GM21723 (cell line): Measurements from ENCODE around the gene AAK1.
"Not testable (repeated sequence)": the region's sequence is repeated elsewhere in the genome, so short reads cannot be mapped to it uniquely, and the experiment has no call there.

Experiments
- ATAC-seq: cut with Tn5 transposase; IDR thresholded peaks from one replicate; pipeline ENCODE4 v1.9.1; 2021; ENCODE audit warnings: mild to moderate bottlenecking, moderate library complexity; ENCODE audit not compliant: unreplicated experiment

The AAK1 gene

DNA sequence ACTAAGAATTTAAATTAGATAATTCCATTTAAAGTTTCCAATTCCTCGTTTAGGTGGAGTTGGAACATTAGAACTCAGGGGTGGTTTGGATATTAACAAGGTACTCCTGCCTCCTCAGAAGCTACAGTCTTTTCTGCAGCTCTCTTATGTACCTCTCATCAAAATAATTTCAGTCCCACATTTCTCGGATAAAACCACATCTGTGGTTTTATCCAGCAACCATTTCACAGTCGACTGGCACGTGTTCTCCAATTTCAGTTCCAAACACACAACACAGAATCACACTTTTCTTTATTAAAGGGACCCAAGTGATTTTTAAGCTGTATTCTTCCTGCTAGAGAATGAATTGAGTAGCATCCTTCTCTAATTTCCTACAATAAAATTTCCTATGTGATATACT lies 183.6 kb downstream of the AAK1 start:
- ATAC-seq, result no peak

DNA sequence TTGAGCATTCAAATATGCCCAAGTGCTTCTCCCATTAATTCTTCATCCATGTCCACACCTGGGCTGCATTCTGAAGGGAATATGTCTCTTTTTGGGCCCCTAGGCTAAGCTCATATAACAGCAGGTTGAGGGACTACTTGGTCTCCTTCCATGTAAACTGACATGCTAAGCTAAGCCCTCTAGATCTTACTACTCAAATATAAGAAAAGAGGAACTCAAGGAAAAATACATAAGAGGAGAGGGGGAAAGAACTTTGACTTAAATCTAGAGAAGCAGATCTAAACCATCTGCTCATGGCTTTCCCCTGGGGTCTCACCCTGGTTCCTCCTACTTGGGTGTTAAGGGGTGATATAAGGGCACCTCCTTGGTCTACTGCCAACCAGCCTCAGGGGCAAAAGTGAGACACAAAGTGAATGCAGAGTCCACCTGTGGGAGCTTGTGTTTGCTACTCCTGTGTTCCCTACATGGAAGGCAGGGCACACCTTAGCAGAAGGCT lies 186.5 kb downstream of the AAK1 start:
- no peak for ATAC-seq

DNA sequence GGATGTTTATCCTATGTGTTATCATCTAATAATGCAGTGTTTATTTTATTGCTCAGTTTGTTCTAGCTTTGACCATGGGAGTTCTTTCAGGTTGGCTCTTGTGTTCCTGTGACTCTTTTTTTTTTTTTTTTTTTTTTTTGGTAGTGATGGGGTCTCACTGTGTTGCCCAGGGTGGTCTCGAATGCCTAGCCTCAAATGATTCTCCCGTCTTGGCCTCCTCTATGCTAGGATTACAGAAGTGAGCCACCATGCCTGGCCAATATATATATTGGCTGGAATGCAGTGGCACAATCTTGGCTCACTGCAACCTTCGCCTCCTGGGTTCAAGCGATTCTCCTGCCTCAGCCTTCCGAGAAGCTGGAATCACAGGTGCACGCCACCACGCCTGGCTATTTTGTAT lies 187.4 kb downstream of the AAK1 start:
- no peak for ATAC-seq

DNA sequence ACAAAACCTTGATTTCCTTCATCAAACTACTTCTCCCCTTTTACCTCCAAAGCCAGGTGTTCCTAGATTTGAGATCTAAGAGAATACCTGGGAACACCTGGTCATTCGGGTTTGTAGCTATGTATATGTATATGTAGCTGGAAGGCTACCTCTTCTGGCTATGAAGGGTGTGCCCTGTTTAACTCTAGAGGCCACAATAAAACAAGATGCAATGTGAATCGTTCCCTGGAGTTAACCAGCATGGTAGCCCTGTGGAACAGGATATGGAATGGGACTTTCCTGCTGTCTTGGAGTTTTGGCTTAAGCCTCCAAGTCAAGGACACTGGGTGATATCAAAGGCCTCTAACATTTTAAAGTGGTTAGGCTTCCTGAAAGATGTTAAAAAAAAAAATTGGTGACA lies 188.6 kb downstream of the AAK1 start:
- no peak for ATAC-seq

DNA sequence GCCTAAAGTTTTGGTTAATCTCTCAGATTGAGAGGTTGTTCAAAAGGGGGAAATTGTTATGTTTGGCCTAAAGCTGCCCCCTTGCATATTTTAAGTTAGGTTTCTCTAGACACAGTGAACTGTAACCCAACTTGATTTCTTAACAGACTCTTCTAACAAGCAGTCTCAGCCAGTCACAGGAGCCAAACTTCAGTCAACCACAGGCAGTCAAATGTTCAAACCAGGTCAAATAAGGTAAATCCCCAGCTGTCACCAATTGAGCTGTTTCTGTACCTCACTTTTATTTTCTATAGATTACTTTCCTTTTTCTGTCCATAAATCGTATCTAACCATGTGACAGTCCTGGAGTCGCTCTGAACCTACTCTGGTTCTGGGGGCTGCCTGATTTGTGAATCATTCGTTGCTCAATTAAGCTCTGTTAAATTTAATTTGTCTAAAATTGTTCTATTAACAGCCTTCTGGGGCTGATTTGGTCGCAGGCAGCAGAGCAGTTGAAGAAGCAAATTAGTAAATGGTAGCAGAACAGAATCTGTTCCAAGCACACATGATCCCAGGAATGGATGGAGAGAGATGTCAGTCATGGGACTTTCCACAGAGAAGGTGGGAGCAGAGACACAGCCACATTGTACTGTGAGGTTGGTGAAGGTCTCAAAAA lies 189.9 kb downstream of the AAK1 start:
- ATAC-seq, result peak; percentile 96

DNA sequence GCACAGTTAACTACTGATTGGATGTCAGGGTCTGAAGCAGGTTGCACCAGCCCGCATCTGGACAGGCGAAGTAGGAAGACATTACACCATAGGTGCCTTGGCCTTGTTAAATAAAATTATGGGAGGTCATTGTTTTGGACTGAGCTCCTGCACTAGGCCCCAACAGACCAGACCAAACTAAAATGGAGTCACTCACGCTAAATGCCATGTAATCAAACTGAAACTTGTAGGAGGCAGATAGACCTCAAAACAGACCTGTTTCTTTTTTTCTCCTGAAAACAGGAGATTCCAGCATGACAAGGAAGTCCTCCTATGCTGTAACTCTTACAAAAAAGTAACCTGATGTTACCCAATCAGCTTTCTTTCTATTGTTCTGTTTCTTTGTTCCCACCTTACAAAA lies 190.9 kb downstream of the AAK1 start:
- ATAC-seq, result no peak

DNA sequence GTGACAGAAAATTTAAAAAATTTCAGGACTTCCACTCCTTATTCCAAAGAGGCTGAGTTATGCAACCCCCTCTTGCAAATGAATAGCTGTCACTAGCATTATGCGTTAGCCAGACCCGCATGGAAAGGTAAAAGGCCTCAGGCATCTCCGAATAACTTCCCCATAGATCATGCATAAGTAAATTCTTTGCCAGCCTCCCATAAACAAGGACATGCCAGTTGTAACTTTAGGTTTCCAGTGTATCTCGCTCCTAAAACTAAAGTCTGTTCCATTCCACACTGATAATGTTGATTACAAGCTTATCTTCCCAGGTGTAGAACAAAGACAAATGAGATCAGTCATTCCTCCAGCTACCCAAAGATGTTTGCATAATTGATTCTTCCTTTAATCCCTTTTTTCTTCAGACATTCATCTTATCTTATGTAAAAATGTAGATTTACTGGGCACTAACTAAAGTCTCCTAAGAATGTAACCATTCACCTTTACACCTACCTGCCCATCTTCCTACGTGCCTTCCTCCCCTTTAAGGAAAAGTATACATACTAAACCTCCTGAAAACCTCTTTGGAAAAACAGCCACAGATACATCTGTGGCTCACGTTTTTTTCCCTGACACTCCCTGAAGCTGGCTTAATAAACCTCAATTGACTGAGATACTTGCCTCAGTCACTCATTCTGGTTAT lies 192.7 kb downstream of the AAK1 start:
- no peak for ATAC-seq

DNA sequence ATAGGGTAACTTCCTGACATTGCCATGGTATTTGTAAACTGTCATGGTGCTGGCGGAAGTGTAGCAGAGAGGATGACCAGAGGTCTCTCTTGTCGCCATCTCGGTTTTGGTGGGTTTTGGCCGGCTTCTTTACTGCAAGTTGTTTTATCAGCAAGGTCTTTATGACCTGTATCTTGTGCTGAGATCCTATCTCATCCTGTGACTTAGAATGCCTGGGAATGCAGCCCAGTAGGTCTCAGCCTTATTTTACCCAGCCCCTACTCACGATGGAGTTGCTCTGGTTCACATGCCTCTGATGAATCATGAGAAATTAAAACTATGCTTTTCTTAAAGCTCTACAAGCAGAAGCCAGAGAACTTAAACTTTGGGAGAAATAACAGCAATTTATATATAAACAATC lies 193.6 kb downstream of the AAK1 start:
- ATAC-seq, result no peak

DNA sequence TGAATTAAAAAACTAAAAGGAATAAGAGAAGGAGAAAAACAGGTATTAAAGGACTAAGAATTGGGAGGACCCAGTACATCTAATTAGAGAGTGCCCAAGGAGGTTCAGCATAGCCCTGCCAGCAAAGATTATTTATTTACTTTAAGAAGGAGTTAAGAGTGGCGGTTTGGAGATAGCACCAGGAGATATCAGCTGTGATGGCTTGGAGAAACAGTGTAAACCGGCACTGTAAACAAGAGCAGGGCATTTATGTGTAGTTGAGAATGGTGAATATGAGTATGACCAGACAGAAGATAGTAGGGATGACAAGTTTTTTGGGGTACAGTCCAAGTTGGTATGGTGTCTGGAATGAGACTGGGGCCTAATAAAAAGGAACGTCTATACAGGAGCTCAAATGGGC lies 199.9 kb downstream of the AAK1 start:
- not testable (repeated sequence) for ATAC-seq

DNA sequence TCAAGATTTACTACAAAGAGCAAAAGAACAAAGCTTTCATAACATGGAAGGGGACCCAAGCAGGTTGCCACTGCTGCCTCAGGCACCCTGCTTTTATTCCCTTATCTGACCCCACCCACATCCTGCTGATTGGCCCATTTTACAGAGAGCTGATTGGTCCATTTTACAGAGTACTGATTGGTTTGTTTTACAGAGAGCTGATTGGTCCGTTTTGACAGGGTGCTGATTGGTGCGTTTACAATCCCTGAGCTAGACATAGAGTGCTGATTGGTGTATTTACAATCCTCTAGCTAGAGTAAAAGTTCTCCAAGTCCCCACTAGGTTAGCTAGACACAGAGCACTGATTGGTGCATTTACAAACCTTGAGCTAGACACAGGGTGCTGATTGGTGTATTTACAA lies 204.0 kb downstream of the AAK1 start:
- not testable (repeated sequence) for ATAC-seq

DNA sequence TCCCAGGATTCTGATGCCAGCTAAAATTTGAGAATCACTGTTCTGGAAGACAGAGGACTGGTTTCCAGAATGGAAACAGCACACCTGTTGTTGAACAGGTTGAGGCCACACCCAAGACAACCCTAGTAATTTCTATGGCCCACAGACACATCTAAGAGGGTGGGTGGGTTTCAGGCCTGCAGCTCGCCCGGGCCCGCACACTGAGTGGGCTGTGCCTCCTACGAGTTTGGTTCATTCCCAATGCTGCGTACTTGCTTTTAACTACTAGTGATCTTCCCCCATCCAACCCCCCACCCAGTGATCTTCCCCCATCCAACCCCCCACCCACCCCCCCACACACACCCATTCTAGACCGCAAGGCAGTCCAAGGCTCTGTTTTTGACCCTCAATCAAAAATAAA lies 205.0 kb downstream of the AAK1 start:
- ATAC-seq, result no peak

DNA sequence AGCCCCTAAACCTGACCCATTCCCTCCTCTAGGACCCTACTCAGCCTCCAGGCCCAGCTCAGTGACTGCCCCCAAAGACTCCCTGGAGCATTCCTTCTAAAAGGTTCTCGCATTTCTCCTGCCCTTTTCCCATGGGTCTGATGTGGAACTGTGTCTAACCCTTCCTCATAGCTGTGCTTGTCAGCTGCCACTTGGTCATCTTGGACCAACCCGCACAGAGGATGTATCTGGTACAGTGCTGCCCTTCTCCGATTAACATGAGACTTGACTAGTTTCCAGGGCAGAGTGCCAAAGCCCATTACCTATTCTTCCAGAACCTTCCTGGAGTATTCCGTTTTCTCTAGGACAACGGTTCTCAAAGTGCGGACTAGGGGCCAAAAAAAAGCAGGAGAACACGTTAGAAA lies 205.8 kb downstream of the AAK1 start:
- no peak for ATAC-seq

DNA sequence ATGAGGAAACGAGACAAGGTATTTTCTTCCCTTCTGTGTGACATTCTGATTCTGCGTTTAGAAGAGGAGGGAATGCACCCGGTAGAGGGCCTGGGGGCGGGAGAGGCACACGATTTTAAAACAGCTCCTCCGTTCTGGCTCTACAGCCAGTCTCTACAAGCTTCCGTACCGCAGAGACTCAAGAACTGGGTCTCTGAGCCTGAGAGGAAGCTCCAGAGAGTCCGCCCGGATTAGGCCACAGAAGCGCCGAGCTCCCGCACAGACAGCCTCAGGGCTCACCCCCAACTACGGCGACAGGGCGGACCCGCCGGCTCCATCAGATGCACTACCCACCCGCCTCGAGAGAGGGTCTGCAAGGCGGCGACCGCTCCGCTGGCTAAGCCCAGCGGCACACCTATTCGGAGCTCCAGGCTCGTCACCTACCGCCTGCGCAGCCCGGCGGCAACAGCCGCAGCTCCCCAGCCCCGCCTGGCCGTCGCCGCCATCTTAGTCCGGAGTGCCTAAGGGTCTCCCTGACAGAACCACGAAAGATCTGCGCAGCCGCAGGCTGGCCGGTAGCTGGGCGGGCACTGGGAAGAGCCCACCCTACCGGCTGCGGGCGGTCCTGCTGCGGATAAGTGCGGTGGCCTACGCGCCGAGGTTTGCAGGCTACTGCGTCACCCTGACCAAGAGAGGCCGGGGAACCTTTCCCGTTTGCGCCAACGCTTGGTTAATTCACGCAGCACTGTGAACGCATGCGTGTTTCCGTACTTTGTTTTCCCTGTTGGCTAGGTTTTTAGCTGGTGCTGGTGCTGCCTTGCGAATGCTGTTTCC lies 206.4 kb downstream of the AAK1 start, which contains the start of gene NFU1:
Gene NFU1, minus strand, starts transcription at position 498 of the 813 bp plus-strand sequence. Its CDS starts 13 bp downstream, at position 485.
- peak; percentile 94 for ATAC-seq

DNA sequence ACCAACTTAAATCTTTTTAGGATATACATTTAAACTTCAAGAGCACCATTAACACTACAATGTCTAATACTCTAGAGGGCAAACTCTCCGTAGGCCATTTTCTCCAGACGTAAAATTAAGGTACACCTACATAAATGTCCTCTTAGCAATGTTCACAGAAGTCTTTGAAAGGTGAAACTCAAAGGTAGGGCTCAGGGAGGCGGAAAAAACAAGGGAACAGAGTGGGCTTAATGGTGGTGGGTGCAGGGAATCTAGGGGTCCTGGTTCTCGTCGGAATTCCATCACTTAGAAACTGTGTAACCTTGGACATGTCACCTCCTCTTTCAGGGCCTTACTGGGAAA lies 207.0 kb downstream of the AAK1 start:
- ATAC-seq, result peak; percentile 14

DNA sequence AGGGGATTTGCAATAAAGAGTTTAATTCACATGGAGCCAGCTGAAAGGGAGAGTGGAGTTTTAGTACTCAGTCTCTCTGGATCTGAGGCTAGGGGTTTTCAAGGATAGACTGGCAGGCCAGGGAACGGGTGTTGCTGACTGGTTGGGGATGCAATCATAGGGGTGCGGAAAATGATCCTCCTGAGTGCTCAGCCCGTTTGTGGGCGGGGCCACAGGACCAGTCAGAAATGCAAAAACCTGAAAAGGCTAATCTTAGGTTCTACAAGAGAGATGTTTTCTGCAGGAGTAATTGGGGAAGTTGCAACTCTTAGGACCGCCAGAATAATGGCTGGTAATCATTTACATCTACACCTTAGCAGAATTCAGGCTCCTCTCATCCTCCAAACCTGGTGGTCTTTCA lies 208.8 kb downstream of the AAK1 start:
- ATAC-seq, result no peak

DNA sequence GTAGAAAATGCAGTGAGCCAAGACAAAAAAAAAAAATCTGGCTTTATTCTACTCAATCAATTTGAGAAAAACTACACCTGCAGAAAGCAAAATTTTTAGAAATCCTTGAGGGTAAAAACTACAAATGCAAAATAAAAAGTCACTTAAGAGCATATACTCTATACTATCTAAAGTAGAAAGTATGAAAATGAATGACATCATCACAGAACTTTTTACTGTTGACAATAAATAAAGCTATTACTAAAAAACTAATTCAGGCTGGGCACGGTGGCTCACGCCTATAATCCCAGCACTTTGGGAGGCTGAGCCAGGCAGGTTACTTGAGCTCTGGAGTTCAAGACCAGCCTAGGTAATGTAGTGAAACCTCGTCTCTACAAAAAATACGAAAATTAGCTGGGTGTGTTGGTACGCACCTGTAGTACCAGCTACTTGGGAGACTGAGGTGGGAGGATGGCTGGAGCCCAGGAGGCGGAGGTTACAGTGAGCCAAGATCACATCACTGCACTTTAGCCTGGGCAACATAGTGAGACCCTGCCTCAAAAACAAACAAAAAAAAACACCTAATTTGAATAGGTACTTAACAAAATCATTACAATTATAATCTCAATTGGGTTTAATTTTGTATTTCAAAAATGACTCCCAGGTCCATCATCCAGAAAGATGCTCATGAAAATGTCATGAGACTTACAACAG lies 213.9 kb downstream of the AAK1 start:
- ATAC-seq, result no peak

DNA sequence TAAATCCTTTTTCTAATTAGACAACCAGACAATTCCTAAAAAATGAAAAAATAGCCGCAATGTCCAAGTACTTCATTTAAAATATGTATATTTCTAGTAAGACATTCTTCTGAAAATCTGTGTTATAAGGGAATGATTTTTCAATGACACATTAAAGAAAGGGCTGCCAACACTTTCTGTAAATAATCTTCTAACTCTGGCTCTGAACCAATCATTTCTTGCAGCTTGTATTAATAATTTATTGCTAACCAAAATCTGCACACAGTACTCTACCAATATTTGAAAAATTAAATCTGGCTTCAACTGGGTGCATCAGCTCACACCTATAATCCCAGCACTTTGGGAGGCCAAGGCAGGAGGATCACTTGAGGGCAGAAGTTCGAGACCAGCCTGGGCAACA lies 214.6 kb downstream of the AAK1 start:
- ATAC-seq, result no peak

DNA sequence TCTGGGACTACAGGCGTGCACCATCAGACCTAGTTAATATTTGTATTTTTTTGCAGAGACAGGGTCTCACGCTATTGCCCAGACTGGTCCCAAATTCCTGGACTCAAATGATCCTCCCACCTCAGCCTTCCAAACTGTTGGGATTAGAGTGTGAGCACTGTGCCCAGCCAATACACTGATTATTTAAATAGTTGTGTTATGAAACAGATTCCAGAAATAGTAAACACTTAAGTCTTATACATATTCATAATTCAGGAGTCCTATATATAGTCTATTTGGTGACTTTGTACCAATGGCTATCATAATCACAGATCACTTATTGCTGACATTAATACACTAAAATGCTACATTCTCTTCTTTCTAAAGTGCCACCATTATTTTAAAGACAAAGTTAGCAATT lies 219.1 kb downstream of the AAK1 start:
- no peak for ATAC-seq

DNA sequence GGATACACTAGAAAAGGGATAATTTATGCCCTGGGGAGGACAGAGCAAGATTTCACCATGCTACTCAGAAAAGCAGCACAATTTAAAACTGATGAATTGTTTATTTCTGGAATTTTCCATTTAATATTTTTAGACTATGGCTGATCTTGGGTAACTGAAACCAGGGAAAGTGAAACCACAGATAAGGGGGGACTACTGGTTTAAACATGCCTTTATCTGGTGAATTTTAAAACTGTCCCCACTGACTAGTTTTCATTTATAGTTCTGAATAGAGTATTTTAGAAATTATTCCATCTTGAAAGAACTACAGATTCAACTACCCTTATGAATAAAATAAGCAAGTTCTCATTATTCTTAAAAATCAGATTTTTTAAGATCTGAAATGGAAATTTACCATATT lies 221.3 kb downstream of the AAK1 start:
- no peak for ATAC-seq

DNA sequence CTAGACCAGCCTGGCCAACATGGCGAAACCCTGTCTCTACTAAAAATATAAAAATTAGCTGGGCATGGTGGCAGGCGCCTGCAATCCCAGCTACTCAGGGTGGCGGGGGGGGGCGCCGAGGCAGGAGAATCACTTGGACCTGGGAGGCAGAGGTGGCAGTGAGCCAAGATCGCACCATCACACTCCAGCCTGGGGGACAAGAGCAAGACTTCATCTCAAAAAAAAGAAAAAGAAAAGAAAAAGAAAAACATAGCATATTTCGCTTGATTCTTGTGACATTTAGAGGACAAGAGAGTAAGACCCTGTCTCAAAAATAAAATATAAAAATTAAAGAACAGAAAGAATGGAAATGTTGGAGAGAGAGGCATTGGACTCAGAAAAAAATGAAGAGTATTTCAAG lies 224.4 kb downstream of the AAK1 start:
- not testable (repeated sequence) for ATAC-seq

DNA sequence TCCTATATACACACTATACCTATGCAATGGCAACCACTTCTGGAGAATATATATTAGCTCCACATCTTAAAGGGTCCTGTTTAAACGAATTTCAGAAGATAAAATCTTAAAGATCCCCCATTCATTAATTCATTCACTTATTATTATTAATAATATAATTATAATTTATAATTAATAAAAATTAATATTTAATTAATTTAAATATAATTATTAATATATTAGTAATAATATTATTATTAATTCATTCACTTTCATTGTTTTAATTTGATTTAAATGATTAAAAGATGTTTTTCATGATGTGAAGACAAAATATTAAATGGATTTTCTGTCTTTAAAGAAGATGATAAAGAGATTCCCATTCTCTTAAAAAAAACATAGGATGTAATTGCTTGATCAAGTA lies 227.4 kb downstream of the AAK1 start:
- no peak for ATAC-seq
